ENCODE data around the gene SCO1. TPM values are rescaled to one million over a fixed set of nuclear protein-coding genes. Genes with fewer than 3 reads are reported as not detected.

SCO1 gene
- total RNA-seq, 2 donors from 2014 or later, result 16.4 to 17.7 TPM

- Mint-ChIP-seq H3K4me1 (peaks cover 4% of the 10 kb centered on the region), H3K4me3 (peak overlapping the region; percentile 21), H3K36me3 (ENCODE audit: low read depth) (peaks cover 12% of the 10 kb centered on the region), H3K27me3 (no peaks in the 10 kb centered on the region), H3K27ac (no peak overlapping the region)
- DNase-seq (no peak), ATAC-seq (no peak)
- no peaks in the 10 kb centered on the region for H3K9me3 ChIP-seq (ENCODE audit: control insufficient read depth, low read length, poor library complexity, severe bottlenecking)
These were observed 63.5 kb downstream of the SCO1 start for GRCh38 chr17:10633738-10634379.

GRCh38 chr17:10631701-10632100 is 65.6 kb downstream of the SCO1 start:
- no peaks in the 10 kb centered on the region for H3K9me3 ChIP-seq (ENCODE audit: control insufficient read depth, low read length, poor library complexity, severe bottlenecking)
- peaks cover 4% of the 10 kb centered on the region for H3K4me1 Mint-ChIP-seq
- H3K27ac Mint-ChIP-seq, result no peak overlapping the region
- H3K4me3 Mint-ChIP-seq, result no peak overlapping the region
- ATAC-seq (no peak), DNase-seq (no peak)
- no peaks in the 10 kb centered on the region for H3K27me3 Mint-ChIP-seq
- H3K36me3 Mint-ChIP-seq (ENCODE audit: low read depth), result peaks cover 5% of the 10 kb centered on the region

GRCh38 chr17:10631048-10631700 is 66.2 kb downstream of the SCO1 start:
- H3K9me3 ChIP-seq (ENCODE audit: control insufficient read depth, low read length, poor library complexity, severe bottlenecking), result no peaks in the 10 kb centered on the region
- H3K36me3 Mint-ChIP-seq (ENCODE audit: low read depth), result peaks cover 5% of the 10 kb centered on the region
- ATAC-seq (no peak), DNase-seq (peak in 1 of 3 donors; percentile 10)
- peaks cover 4% of the 10 kb centered on the region for H3K4me1 Mint-ChIP-seq
- H3K27me3 Mint-ChIP-seq, result no peaks in the 10 kb centered on the region
- H3K4me3 Mint-ChIP-seq, result no peak overlapping the region
- no peak overlapping the region for H3K27ac Mint-ChIP-seq

DNA sequence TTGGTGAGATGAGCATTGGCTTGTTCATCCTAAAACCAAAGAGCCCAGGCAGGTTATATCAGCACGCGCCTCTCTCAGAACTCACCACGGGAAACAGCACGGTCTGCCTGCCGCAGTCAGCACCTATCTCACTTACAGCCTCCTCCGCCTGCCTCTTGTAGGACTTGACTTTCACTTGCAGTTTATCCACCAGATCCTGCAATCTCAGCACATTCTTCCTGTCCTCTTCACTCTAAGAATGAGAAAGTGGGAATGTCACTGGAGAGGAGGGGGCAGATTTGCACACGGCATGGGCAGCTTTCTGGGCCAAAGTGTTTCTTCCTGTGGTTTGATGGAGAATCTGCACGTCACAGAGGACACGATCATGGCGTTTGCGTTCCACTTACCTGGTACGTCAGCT is 67.6 kb downstream of the SCO1 start:
- no peaks in the 10 kb centered on the region for H3K9me3 ChIP-seq (ENCODE audit: control insufficient read depth, low read length, poor library complexity, severe bottlenecking)
- DNase-seq, result no peak
- peaks cover 4% of the 10 kb centered on the region for H3K4me1 Mint-ChIP-seq
- H3K27ac Mint-ChIP-seq, result no peak overlapping the region
- no peak overlapping the region for H3K4me3 Mint-ChIP-seq
- peaks cover 5% of the 10 kb centered on the region for H3K36me3 Mint-ChIP-seq (ENCODE audit: low read depth)
- peaks cover 3% of the 10 kb centered on the region for H3K27me3 Mint-ChIP-seq
- no peak for ATAC-seq

DNA sequence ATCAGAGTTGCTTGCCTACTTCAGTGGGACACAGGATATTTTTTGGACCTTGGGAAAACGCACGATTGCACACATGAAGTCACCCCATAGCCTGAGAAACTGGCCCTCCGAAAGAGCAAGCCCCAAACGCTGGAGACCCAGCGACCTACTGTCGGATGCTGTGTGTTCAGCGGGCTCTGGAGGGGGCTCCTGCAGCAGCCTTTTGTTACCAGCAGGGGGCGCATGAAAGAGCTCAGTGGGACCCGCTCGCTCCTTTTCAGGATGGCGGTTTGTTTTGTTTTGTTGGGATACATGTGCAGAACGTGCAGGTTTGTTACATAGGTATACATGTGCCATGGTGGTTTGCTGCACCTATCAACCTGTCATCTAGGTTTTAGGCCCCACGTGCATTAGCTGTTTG is 68.6 kb downstream of the SCO1 start:
- DNase-seq (no peak), ATAC-seq (no peak)
- Mint-ChIP-seq H3K4me3 (no peak overlapping the region), H3K36me3 (ENCODE audit: low read depth) (peaks cover 5% of the 10 kb centered on the region), H3K27me3 (peaks cover 11% of the 10 kb centered on the region), H3K4me1 (peaks cover 2% of the 10 kb centered on the region), H3K27ac (no peak overlapping the region)
- no peaks in the 10 kb centered on the region for H3K9me3 ChIP-seq (ENCODE audit: control insufficient read depth, low read length, poor library complexity, severe bottlenecking)

DNA sequence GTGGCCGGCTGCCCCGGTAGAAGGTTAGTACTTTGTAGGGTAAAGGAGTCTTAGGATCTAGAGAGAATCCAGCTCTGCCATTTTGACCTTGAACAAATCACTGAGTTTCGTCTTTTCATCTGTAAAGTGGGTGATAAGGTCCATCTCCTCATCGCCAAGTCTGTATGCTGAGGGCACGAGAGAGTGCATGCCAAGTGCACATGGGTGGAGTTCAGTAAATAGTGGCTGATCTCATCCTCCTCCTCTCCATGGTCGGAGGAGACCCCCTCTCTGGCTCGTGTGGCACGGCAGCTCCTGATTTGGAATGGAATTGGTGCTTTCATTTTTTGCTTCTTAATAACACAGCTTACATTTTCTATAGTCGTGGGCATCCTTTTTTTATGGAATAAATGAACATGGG is 70.9 kb downstream of the SCO1 start:
- Mint-ChIP-seq H3K27ac (no peak overlapping the region), H3K36me3 (ENCODE audit: low read depth) (peaks cover 5% of the 10 kb centered on the region), H3K27me3 (peaks cover 11% of the 10 kb centered on the region), H3K4me3 (no peak overlapping the region), H3K4me1 (peaks cover 2% of the 10 kb centered on the region)
- ATAC-seq, result no peak
- H3K9me3 ChIP-seq (ENCODE audit: control insufficient read depth, low read length, poor library complexity, severe bottlenecking), result no peaks in the 10 kb centered on the region
- DNase-seq, result no peak

DNA sequence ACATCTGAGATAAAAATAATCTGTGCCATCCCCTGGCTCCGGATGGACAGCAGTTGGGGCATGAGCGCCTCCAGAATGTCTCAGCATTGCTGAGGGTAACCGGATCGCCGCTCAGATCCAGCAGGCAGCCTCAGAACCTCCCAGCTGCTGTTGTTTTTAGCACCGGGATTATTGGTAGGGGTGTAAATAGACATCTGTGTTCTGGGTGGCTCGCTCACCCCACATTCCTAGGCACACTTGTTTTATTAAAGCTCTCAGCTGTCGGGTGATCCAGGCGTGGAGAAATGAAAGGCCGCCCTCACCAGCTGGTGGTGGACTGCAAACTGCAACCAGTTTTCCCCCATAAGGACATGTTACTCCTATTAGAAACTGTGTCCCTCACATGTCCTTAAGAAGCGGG is 72.4 kb downstream of the SCO1 start:
- DNase-seq (no peak), ATAC-seq (no peak)
- no peaks in the 10 kb centered on the region for H3K9me3 ChIP-seq (ENCODE audit: control insufficient read depth, low read length, poor library complexity, severe bottlenecking)
- Mint-ChIP-seq H3K4me3 (no peak overlapping the region), H3K36me3 (ENCODE audit: low read depth) (peaks cover 2% of the 10 kb centered on the region), H3K27ac (no peak overlapping the region), H3K4me1 (no peaks in the 10 kb centered on the region), H3K27me3 (peaks cover 14% of the 10 kb centered on the region)

- H3K9me3 ChIP-seq (ENCODE audit: control insufficient read depth, low read length, poor library complexity, severe bottlenecking), result no peaks in the 10 kb centered on the region
- H3K27ac Mint-ChIP-seq, result no peak overlapping the region
- H3K4me1 Mint-ChIP-seq, result no peaks in the 10 kb centered on the region
- DNase-seq, result no peak
- ATAC-seq, result no peak
- no peaks in the 10 kb centered on the region for H3K36me3 Mint-ChIP-seq (ENCODE audit: low read depth)
- H3K27me3 Mint-ChIP-seq, result peaks cover 15% of the 10 kb centered on the region
- no peak overlapping the region for H3K4me3 Mint-ChIP-seq
These were observed 73.5 kb downstream of the SCO1 start for GRCh38 chr17:10623737-10624338.

DNA sequence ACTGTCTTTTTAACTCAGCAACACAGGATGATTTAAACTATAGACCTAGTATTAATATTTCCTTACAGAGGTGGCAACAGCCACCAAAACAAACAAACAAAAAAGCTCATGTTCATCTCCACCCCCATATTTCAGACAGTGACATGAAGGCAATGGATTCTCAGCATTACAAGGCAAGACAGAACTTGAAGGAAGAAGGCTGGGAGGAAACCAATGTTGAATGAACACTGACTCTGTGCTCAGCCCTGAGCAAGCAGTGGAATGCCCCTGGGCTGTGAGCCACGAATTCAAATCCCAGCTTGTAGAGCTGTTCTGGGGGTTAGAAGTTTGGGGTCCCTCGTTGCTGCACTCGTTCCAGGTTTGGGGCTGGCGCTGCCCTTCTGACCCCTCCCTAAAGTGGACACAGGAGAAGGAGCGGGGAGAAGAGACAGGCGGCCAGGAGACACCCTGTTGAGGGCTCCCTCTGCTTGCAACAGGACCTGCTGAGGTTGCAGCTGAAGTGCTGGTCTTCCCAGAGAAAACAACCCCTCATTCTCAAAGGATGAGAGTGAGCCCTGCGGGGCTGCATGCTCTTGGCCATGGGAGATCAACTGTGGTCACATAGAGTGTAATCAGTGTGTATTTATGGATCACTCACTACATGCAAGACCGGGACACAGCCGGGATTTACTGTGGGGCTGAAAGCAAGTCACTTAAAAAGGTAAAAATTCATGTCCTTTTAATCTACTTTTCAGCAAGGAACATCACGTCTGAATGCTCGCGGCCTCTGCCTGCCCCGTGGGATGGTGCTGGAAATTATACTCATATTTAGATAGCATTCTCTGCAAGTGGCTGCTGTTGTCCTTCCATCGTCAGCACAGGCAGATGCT is 74.5 kb downstream of the SCO1 start:
- no peak for DNase-seq
- no peaks in the 10 kb centered on the region for H3K9me3 ChIP-seq (ENCODE audit: control insufficient read depth, low read length, poor library complexity, severe bottlenecking)
- Mint-ChIP-seq H3K27me3 (peaks cover 15% of the 10 kb centered on the region), H3K27ac (no peak overlapping the region), H3K4me3 (no peak overlapping the region), H3K36me3 (ENCODE audit: low read depth) (no peaks in the 10 kb centered on the region), H3K4me1 (no peaks in the 10 kb centered on the region)
- no peak for ATAC-seq

Other genes with a start within 250 kb of the SCO1 start
- gene MYH4, start 228.0 kb downstream of the SCO1 start, total RNA-seq, result not detected
- not detected for gene MYH1, start 179.0 kb downstream of the SCO1 start, total RNA-seq
- gene MYH2, start 147.9 kb downstream of the SCO1 start, total RNA-seq, result not detected
- gene MYH3, start 40.2 kb downstream of the SCO1 start, total RNA-seq, result 1 to 10 TPM; 2.8 to 3.2 TPM
- gene ADPRM, start 61 bp upstream of the SCO1 start, total RNA-seq, result 10 to 100 TPM; 17.6 to 20.9 TPM
- gene TMEM220, start 32.5 kb upstream of the SCO1 start, total RNA-seq, result under 1 TPM; 0.77 to 0.81 TPM
- gene TMEM238L, start 106.6 kb upstream of the SCO1 start, total RNA-seq, result not detected
- not detected for gene PIRT, start 140.6 kb upstream of the SCO1 start, total RNA-seq